Stimulated activated CD4-positive, alpha-beta T cell treated with anti-CD3 and anti-CD28 coated beads, Interleukin-1b, Interleukin-23, amount 100 ng/mL, for 4 hours (primary cell): ENCODE data around the gene GLIS1.

ENCODE experiments used
- DNase-seq, 2 donors: peaks; one replicate each; pipeline ENCODE4 v3.0.0-alpha.2; 2020; ENCODE audit warnings: low read depth in 2 of 2

The GLIS1 gene

GRCh38 chr1:53535226-53535625 is 203.7 kb downstream of the GLIS1 start:
- DNase-seq: no peak

GRCh38 chr1:53532912-53533311 is 206.1 kb downstream of the GLIS1 start:
- no peak for DNase-seq

- no peak for DNase-seq
Measured at GRCh38 chr1:53532377-53532776, 206.6 kb downstream of the GLIS1 start.

- DNase-seq: no peak
Measured at GRCh38 chr1:53530550-53530949, 208.4 kb downstream of the GLIS1 start.

GRCh38 chr1:53529555-53529954 is 209.4 kb downstream of the GLIS1 start:
- DNase-seq: no peak

- no peak for DNase-seq
Measured at GRCh38 chr1:53527368-53527767, 211.6 kb downstream of the GLIS1 start.

- DNase-seq: no peak
Measured at GRCh38 chr1:53526451-53527101, 212.4 kb downstream of the GLIS1 start.

- DNase-seq: no peak
Measured at GRCh38 chr1:53525595-53525994, 213.4 kb downstream of the GLIS1 start.

GRCh38 chr1:53524428-53525375 is 214.3 kb downstream of the GLIS1 start:
- no peak for DNase-seq

- DNase-seq: no peak
Measured at GRCh38 chr1:53521924-53522552, 216.9 kb downstream of the GLIS1 start.

GRCh38 chr1:53520481-53520880 is 218.5 kb downstream of the GLIS1 start:
- DNase-seq: no peak

- no peak for DNase-seq
Measured at GRCh38 chr1:53519421-53519820, 219.5 kb downstream of the GLIS1 start.

GRCh38 chr1:53518775-53519174 is 220.2 kb downstream of the GLIS1 start:
- no peak for DNase-seq

GRCh38 chr1:53517821-53518352 is 221.1 kb downstream of the GLIS1 start:
- DNase-seq: no peak

GRCh38 chr1:53517109-53517508 is 221.9 kb downstream of the GLIS1 start:
- DNase-seq: no peak

GRCh38 chr1:53516181-53516580 is 222.8 kb downstream of the GLIS1 start:
- DNase-seq: no peak

GRCh38 chr1:53514436-53514835 is 224.5 kb downstream of the GLIS1 start:
- no peak for DNase-seq

GRCh38 chr1:53513846-53514245 is 225.1 kb downstream of the GLIS1 start:
- no peak for DNase-seq

- DNase-seq: no peak
Measured at GRCh38 chr1:53512807-53513755, 225.9 kb downstream of the GLIS1 start.

- DNase-seq: no peak
Measured at GRCh38 chr1:53511933-53512806, 226.8 kb downstream of the GLIS1 start.
